ENCODE data around the gene FOXP1. TPM values are rescaled to one million over a fixed set of nuclear protein-coding genes. Genes with fewer than 3 reads are reported as not detected.

Gene FOXP1
- total and polyA plus RNA-seq, 2 of the 8 experiments (the other 6 are each of a cell fraction or from before 2014, with no cell fraction given): 13.9 to 25.4 TPM

GRCh38 chr3:71127052-71127831 is 456.3 kb downstream of the FOXP1 start (continued):
- TF ChIP-seq CHD7 (IDR thresholded peaks at IDR 0.05; ENCODE audit: insufficient replicate concordance, low read length): no peak
- TF ChIP-seq HDAC2 (IDR thresholded peaks at IDR 0.05; ENCODE audit: borderline replicate concordance in 1 of 2, low read depth in 2 of 2, low read length in 2 of 2): no peak
- TF ChIP-seq EP300 (IDR thresholded peaks at IDR 0.05; ENCODE audit: borderline replicate concordance in 1 of 2, low read depth in 2 of 2, low read length in 2 of 2): no peak
- no peak for TF ChIP-seq SP1 (IDR thresholded peaks at IDR 0.05; ENCODE audit: low read depth, low read length)
- TF ChIP-seq BRCA1 (IDR thresholded peaks at IDR 0.05; ENCODE audit: low read depth, low read length): no peak

Data from H1 (cell line).